ENCODE data around the gene PARVA. TPM values are rescaled to one million over a fixed set of nuclear protein-coding genes. Genes with fewer than 3 reads are reported as not detected.

The PARVA gene
- total and polyA plus RNA-seq, 2 of the 8 experiments (the other 6 are each of a cell fraction or from before 2014, with no cell fraction given) = 3.1 to 13.5 TPM

GRCh38 chr11:12426176-12426575 lies 48.8 kb downstream of the PARVA start (continued):
- no peak for TF ChIP-seq CHD2 (IDR thresholded peaks at IDR 0.05; ENCODE audit: low read length)

All from H1 (cell line).